ENCODE results near the gene SEMA6A. TPM values are rescaled to one million over a fixed set of nuclear protein-coding genes. Genes with fewer than 3 reads are reported as not detected.

SEMA6A gene
- polyA plus RNA-seq, 3 donors = 0.16 TPM; not detected in 2

DNA sequence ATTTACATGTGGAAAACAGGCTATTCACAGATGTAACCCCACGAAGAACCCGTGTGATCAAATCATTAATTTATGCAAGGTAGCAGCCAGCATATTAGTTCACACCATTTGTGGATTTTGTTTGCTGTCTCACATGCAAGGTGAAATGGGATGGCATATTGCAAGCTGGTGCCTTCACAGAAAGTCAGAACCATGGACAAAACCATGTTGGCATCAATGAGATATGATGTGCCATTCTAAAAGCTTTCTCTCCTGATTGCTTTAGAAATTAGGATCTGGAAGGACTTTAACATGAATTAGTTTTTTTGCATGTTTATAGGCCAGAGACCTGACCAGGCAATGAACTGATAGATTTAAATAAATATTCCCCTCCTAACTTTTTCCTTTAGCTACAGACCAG is 129.3 kb downstream of the SEMA6A start:
- Histone ChIP-seq H2AFZ (ENCODE audit: insufficient read depth, low read depth, low read length, poor library complexity, severe bottlenecking) (no peak overlapping the region), H3K27me3 (ENCODE audit: control insufficient read depth in 2 of 2, insufficient read depth in 2 of 2, low read length in 2 of 2) (no peaks in the 10 kb centered on the region), H3K79me2 (ENCODE audit: insufficient read depth, low read length) (no peaks in the 10 kb centered on the region), H3K4me3 (replicated peaks in 1 of 3; ENCODE audit: low read depth in 2 of 3, low read length in 3 of 3) (no peak overlapping the region), H3K4me1 (ENCODE audit: control insufficient read depth in 1 of 2, insufficient read depth in 2 of 2, low read length in 2 of 2) (no peaks in the 10 kb centered on the region), H3K4me2 (replicated peaks; ENCODE audit: extremely low read depth, low read length, poor library complexity, severe bottlenecking) (no peak overlapping the region), H3K36me3 (replicated peaks in 1 of 2; ENCODE audit: control insufficient read depth in 1 of 2, insufficient read depth in 2 of 2, low read length in 2 of 2) (peaks cover 0 to 7% of the 10 kb centered on the region in 2 donors), H3K9ac (ENCODE audit: insufficient read depth, low read length, poor library complexity, severe bottlenecking) (no peak overlapping the region), H4K20me1 (ENCODE audit: insufficient read depth, low read length) (no peaks in the 10 kb centered on the region), H3K27ac (ENCODE audit: low read depth in 1 of 2, low read length in 2 of 2) (no peak overlapping the region), H3K9me3 (replicated peaks in 1 of 2; ENCODE audit: control insufficient read depth in 1 of 2, insufficient read depth in 1 of 2, low read length in 2 of 2) (peaks cover 11 to 14% of the 10 kb centered on the region in 2 donors)
- H3K4me3 Mint-ChIP-seq = no peak overlapping the region
- no peak overlapping the region for H3K27ac Mint-ChIP-seq
- intact Hi-C loops (cut with micrococcal nuclease) = no loop called here
- DNase-seq = no peak
- peaks cover 22 to 25% of the 10 kb centered on the region in 2 donors for H3K36me3 Mint-ChIP-seq
- 100% methylated on average over 1 of the region's 2 CpGs for WGBS (ENCODE audit: insufficient coverage)
- H3K4me1 Mint-ChIP-seq = no peaks in the 10 kb centered on the region
- H3K9me3 Mint-ChIP-seq = peaks cover 4 to 17% (median 11%) of the 10 kb centered on the region in 7 donors
- H3K27me3 Mint-ChIP-seq (ENCODE audit: low read depth in 3 of 3) = peaks cover 0 to 2% (median 0%) of the 10 kb centered on the region in 3 donors
- TF ChIP-seq, protein P1, sequence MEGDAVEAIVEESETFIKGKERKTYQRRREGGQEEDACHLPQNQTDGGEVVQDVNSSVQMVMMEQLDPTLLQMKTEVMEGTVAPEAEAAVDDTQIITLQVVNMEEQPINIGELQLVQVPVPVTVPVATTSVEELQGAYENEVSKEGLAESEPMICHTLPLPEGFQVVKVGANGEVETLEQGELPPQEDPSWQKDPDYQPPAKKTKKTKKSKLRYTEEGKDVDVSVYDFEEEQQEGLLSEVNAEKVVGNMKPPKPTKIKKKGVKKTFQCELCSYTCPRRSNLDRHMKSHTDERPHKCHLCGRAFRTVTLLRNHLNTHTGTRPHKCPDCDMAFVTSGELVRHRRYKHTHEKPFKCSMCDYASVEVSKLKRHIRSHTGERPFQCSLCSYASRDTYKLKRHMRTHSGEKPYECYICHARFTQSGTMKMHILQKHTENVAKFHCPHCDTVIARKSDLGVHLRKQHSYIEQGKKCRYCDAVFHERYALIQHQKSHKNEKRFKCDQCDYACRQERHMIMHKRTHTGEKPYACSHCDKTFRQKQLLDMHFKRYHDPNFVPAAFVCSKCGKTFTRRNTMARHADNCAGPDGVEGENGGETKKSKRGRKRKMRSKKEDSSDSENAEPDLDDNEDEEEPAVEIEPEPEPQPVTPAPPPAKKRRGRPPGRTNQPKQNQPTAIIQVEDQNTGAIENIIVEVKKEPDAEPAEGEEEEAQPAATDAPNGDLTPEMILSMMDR (IDR thresholded peaks at IDR 0.05) = no peak

DNA sequence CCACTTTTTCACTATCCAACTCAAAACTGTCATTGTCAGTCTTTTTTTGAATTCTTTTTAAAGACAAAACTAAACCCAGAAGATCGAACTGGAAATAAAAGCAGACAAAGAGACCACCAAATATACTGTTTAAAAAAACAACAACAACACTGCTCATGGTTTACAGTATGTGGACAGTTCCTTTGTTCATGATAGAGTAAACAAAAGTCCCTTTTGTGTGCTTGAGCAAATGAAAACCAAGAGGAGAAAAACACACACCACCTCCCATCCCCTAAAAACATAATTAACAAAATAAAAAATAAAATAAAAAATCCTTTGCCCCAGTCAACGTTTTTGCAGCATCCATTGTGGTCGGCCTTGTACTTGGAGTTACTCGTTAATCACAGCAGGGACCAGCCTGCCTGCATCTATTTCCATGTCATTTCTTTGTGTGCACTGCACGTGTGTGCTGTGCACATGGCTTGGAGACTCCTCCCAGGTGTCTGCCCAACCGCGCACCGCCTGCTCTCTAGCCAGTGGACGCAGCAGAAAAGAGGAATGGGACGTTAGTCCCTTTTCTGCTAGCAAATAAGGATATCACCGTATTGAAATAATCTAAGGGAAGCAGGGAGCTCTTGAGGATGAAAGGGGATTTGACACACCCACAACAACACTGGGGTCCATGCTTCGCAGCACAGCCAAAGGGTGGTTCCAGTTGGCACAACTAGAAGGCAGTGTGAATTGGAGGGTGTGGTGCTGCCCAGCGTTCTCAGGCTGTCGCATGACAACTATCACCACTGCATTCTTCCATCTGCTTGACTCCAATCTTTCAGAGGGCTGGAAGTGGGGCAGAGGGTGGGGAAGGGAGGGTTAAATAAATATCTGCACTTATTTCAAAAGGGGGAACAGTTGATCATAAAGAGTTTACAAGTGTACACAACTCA is 130.0 kb downstream of the SEMA6A start:
- Mint-ChIP-seq H3K4me3 (no peak overlapping the region), H3K36me3 (peaks cover 22 to 25% of the 10 kb centered on the region in 2 donors), H3K27me3 (ENCODE audit: low read depth in 3 of 3) (peaks cover 0 to 2% (median 0%) of the 10 kb centered on the region in 3 donors), H3K27ac (no peak overlapping the region), H3K4me1 (no peaks in the 10 kb centered on the region), H3K9me3 (peaks cover 4 to 17% (median 11%) of the 10 kb centered on the region in 7 donors)
- Histone ChIP-seq H3K79me2 (ENCODE audit: insufficient read depth, low read length) (no peaks in the 10 kb centered on the region), H4K20me1 (ENCODE audit: insufficient read depth, low read length) (no peaks in the 10 kb centered on the region), H3K4me3 (replicated peaks in 1 of 3; ENCODE audit: low read depth in 2 of 3, low read length in 3 of 3) (no peak overlapping the region), H3K4me1 (ENCODE audit: control insufficient read depth in 1 of 2, insufficient read depth in 2 of 2, low read length in 2 of 2) (no peaks in the 10 kb centered on the region), H3K27me3 (ENCODE audit: control insufficient read depth in 2 of 2, insufficient read depth in 2 of 2, low read length in 2 of 2) (no peaks in the 10 kb centered on the region), H3K4me2 (replicated peaks; ENCODE audit: extremely low read depth, low read length, poor library complexity, severe bottlenecking) (no peak overlapping the region), H3K9ac (ENCODE audit: insufficient read depth, low read length, poor library complexity, severe bottlenecking) (no peak overlapping the region), H3K36me3 (replicated peaks in 1 of 2; ENCODE audit: control insufficient read depth in 1 of 2, insufficient read depth in 2 of 2, low read length in 2 of 2) (peaks cover 0 to 7% of the 10 kb centered on the region in 2 donors), H2AFZ (ENCODE audit: insufficient read depth, low read depth, low read length, poor library complexity, severe bottlenecking) (no peak overlapping the region), H3K9me3 (replicated peaks in 1 of 2; ENCODE audit: control insufficient read depth in 1 of 2, insufficient read depth in 1 of 2, low read length in 2 of 2) (peaks cover 11 to 14% of the 10 kb centered on the region in 2 donors), H3K27ac (ENCODE audit: low read depth in 1 of 2, low read length in 2 of 2) (no peak overlapping the region)
- intact Hi-C loops (cut with micrococcal nuclease) = no loop called here
- no peak for DNase-seq
- WGBS (ENCODE audit: insufficient coverage) = 96% methylated on average over 8 of the region's 14 CpGs
- TF ChIP-seq, protein P1 (IDR thresholded peaks at IDR 0.05) = no peak

Data from CD14-positive monocyte (primary cell).